WTC11 (cell line): ENCODE results near the gene PPOX. TPM values are rescaled to one million over a fixed set of nuclear protein-coding genes. Genes with fewer than 3 reads are reported as not detected.
A peak's percentile ranks its signal among the peaks of the same experiment; 100 is the strongest.

ENCODE experiments used
- ATAC-seq: fragments of 200-7000 bp; cut with Tn5 transposase; 2 replicates; pipeline ENCODE4 v1.10.0; 2021; ENCODE audit warnings: mild to moderate bottlenecking, moderate library complexity
- CTCF ChIA-PET: fragments of 300-600 bp; sonication (Branson Sonifier 250); formaldehyde crosslinking; loops from one replicate; lab custom pipeline; 2021; ENCODE audit warnings: antibody characterized with exemption; lab: Charles Lee
- POLR2A ChIA-PET: fragments of 350-600 bp; sonication (Branson Sonifier 250); formaldehyde crosslinking; loops from one replicate; lab custom pipeline; 2021; ENCODE audit warnings: antibody characterized with exemption; lab: Charles Lee
- DNase-seq: peaks from one replicate; pipeline ENCODE4 v3.0.0; 2021; ENCODE audit warnings: low spot score
- H3K27ac Mint-ChIP-seq: 2 replicates; pipeline ENCODE4 v1.8.0; 2021; ENCODE audit warnings: mixed read lengths
- H3K27me3 Mint-ChIP-seq: 2 replicates; pipeline ENCODE4 v1.8.0; 2021; ENCODE audit warnings: low read depth, mild to moderate bottlenecking, moderate library complexity, mixed read lengths
- H3K36me3 Mint-ChIP-seq: 2 replicates; pipeline ENCODE4 v1.8.0; 2021; ENCODE audit warnings: mixed read lengths
- H3K4me1 Mint-ChIP-seq: 2 replicates; pipeline ENCODE4 v1.8.0; 2022; ENCODE audit warnings: mixed read lengths
- H3K4me3 Mint-ChIP-seq: 2 replicates; pipeline ENCODE4 v1.8.0; 2021; ENCODE audit warnings: mild to moderate bottlenecking, moderate library complexity, mixed read lengths
- H3K9me3 Mint-ChIP-seq: 2 replicates; pipeline ENCODE4 v1.8.0; 2021; ENCODE audit warnings: mixed read lengths
- FOXK1 ChIP-seq: sonication (generic); formaldehyde crosslinking; IDR thresholded peaks from 2 replicates; pipeline ENCODE4 v1.8.0; 2022; ENCODE audit warnings: mild to moderate bottlenecking, moderate library complexity, missing genetic modification reagents
- IRF2 ChIP-seq: sonication (generic); formaldehyde crosslinking; IDR thresholded peaks from 2 replicates; pipeline ENCODE4 v1.8.0; 2022; ENCODE audit warnings: low read depth, missing genetic modification reagents, borderline replicate concordance
- JAZF1 ChIP-seq: fragments of 250-450 bp; sonication (Bioruptor Pico); IDR thresholded peaks from 2 replicates; pipeline ENCODE4 v1.9.0; 2021; ENCODE audit warnings: moderate library complexity, mild to moderate bottlenecking, inconsistent platforms
- KAT7 ChIP-seq: sonication (generic); formaldehyde crosslinking; IDR thresholded peaks from 2 replicates; pipeline ENCODE4 v1.8.1; 2023; ENCODE audit warnings: missing genetic modification reagents, mild to moderate bottlenecking, borderline replicate concordance
- NFYB ChIP-seq: sonication (generic); formaldehyde crosslinking; conservative IDR thresholded peaks from 2 replicates; pipeline ENCODE4 v1.8.0; 2022; ENCODE audit warnings: low read depth, missing genetic modification reagents
- RELA ChIP-seq: sonication (generic); formaldehyde crosslinking; IDR thresholded peaks from 2 replicates; pipeline ENCODE4 v1.8.1; 2022; ENCODE audit warnings: missing genetic modification reagents, mild to moderate bottlenecking, borderline replicate concordance
- SMAD3 ChIP-seq: sonication (generic); formaldehyde crosslinking; IDR thresholded peaks from 2 replicates; pipeline ENCODE4 v1.8.0; 2022; ENCODE audit warnings: missing genetic modification reagents, mild to moderate bottlenecking, borderline replicate concordance
- SOX15 ChIP-seq: fragments of 250-450 bp; sonication (Bioruptor Pico); IDR thresholded peaks from 2 replicates; pipeline ENCODE4 v1.9.0; 2021; ENCODE audit warnings: mild to moderate bottlenecking
- SP1 ChIP-seq: sonication (generic); formaldehyde crosslinking; conservative IDR thresholded peaks from 2 replicates; pipeline ENCODE4 v1.8.1; 2022; ENCODE audit warnings: missing genetic modification reagents
- TCF7 ChIP-seq: sonication (generic); formaldehyde crosslinking; IDR thresholded peaks from 2 replicates; pipeline ENCODE4 v1.8.0; 2022; ENCODE audit warnings: mild to moderate bottlenecking, low read depth, missing genetic modification reagents, moderate library complexity
- TEAD1 ChIP-seq: sonication (generic); formaldehyde crosslinking; IDR thresholded peaks from 2 replicates; pipeline ENCODE4 v1.8.0; 2022; ENCODE audit warnings: mild to moderate bottlenecking, missing genetic modification reagents
- ZMAT4 ChIP-seq: fragments of 250-450 bp; sonication (Bioruptor Pico); IDR thresholded peaks from 2 replicates; pipeline ENCODE4 v1.9.0; 2021; ENCODE audit warnings: mild to moderate bottlenecking
- ZNF121 ChIP-seq: sonication (generic); formaldehyde crosslinking; IDR thresholded peaks from 2 replicates; pipeline ENCODE4 v1.8.0; 2023; ENCODE audit warnings: missing genetic modification reagents
- ZNF317 ChIP-seq: sonication (generic); formaldehyde crosslinking; IDR thresholded peaks from 2 replicates; pipeline ENCODE4 v1.8.1; 2023; ENCODE audit warnings: low read depth, mild to moderate bottlenecking, moderate library complexity, missing genetic modification reagents, borderline replicate concordance
- total RNA-seq: library from RNA; stranded (reverse); gene quantifications from 3 replicates; pipeline ENCODE4 v1.2.3, GENCODE V29; 2021
- TF ChIP-seq, protein P1 (sequence below): sonication (generic); formaldehyde crosslinking; IDR thresholded peaks from 2 replicates; pipeline ENCODE4 v1.8.1; 2023; ENCODE audit warnings: mild to moderate bottlenecking, missing genetic modification reagents, borderline replicate concordance

The PPOX gene
- total RNA-seq, 1 experiment from 2014 or later: 44.8 TPM

- no peak for TF ChIP-seq SMAD3 (CRISPR knock-in tag)
- no peak for TF ChIP-seq IRF2 (CRISPR knock-in tag)
- no peak for TF ChIP-seq ZNF121 (CRISPR knock-in tag)
- TF ChIP-seq FOXK1 (CRISPR knock-in tag): no peak
- TF ChIP-seq KAT7 (CRISPR knock-in tag): no peak
- 0 out of 2 replicates have a peak, but pooled peaks have one; percentile 12 for TF ChIP-seq TEAD1 (CRISPR knock-in tag)
- TF ChIP-seq ZNF317: no peak
- TF ChIP-seq JAZF1 (CRISPR knock-in tag): no peak
- no peak for TF ChIP-seq SOX15 (CRISPR knock-in tag)
- TF ChIP-seq RELA (CRISPR knock-in tag): no peak
These were observed 32.1 kb downstream of the PPOX start (continued) for GRCh38 chr1:161198194-161198896.

DNA sequence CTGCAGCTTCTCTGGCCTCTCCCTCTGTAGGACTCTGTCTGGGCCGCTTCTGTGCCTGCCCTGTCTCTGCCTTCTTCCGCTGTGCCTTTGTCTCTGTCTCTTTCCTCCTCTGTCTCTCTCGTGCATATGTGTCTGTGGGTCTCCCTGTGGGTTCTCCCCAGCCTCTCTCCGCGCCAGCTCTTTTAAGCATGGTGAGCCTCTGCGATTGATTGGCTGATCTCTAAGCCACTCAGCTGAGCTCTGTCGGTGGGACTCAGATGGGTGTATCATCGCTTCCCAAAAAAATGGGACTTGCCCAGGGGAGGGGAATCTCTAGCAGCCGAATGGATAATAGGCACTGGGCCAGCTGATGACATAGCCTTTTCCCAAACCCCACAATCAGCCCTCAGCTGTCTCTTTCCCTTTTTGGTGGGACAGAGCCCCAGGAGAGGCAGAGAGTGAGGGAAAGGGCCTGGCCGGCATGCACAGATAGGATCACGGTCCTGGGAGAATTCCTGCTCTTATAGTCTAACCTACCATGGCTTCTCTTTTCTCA lies 32.7 kb downstream of the PPOX start, which contains the start of gene ADAMTS4:
Gene ADAMTS4 (minus strand): TSS at position 158 of the 535 bp plus-strand sequence. CDS start 427 bp downstream, outside the sequence.
- TF ChIP-seq SP1 (CRISPR knock-in tag) (peak; percentile 34), NFYB (peak; percentile 68), RELA (CRISPR knock-in tag) (no peak), ZMAT4 (no peak)
- TF ChIP-seq, protein P1, sequence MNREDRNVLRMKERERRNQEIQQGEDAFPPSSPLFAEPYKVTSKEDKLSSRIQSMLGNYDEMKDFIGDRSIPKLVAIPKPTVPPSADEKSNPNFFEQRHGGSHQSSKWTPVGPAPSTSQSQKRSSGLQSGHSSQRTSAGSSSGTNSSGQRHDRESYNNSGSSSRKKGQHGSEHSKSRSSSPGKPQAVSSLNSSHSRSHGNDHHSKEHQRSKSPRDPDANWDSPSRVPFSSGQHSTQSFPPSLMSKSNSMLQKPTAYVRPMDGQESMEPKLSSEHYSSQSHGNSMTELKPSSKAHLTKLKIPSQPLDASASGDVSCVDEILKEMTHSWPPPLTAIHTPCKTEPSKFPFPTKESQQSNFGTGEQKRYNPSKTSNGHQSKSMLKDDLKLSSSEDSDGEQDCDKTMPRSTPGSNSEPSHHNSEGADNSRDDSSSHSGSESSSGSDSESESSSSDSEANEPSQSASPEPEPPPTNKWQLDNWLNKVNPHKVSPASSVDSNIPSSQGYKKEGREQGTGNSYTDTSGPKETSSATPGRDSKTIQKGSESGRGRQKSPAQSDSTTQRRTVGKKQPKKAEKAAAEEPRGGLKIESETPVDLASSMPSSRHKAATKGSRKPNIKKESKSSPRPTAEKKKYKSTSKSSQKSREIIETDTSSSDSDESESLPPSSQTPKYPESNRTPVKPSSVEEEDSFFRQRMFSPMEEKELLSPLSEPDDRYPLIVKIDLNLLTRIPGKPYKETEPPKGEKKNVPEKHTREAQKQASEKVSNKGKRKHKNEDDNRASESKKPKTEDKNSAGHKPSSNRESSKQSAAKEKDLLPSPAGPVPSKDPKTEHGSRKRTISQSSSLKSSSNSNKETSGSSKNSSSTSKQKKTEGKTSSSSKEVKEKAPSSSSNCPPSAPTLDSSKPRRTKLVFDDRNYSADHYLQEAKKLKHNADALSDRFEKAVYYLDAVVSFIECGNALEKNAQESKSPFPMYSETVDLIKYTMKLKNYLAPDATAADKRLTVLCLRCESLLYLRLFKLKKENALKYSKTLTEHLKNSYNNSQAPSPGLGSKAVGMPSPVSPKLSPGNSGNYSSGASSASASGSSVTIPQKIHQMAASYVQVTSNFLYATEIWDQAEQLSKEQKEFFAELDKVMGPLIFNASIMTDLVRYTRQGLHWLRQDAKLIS: no peak
- H3K4me1 Mint-ChIP-seq: peaks cover 60% of the 10 kb centered on the region
- peak within 1 kb of the TSS; percentile 62 for H3K4me3 Mint-ChIP-seq
- peak within 1 kb of the TSS; percentile 86 for H3K27ac Mint-ChIP-seq
- H3K36me3 Mint-ChIP-seq: peaks cover 6% of the 10 kb centered on the region
- H3K9me3 Mint-ChIP-seq: no peaks in the 10 kb centered on the region
- H3K27me3 Mint-ChIP-seq: no peaks in the 10 kb centered on the region
- ChIA-PET POLR2A (interaction anchor here (1.0 to 1.8 kb wide), 4 partner anchors 22 to 190 kb away, joined by 3 to 9 read pairs (median 4); partner anchors contain the start of genes B4GALT3, PPOX and TOMM40L), CTCF (interaction anchor here (0.5 to 3.3 kb wide), 21 partner anchors 10 to 244 kb away, joined by 3 to 47 read pairs (median 3); partner anchors contain the start of genes B4GALT3, F11R, ITLN2 and PCP4L1)
- DNase-seq (peak; percentile 42), ATAC-seq (peak; percentile 13)

DNA sequence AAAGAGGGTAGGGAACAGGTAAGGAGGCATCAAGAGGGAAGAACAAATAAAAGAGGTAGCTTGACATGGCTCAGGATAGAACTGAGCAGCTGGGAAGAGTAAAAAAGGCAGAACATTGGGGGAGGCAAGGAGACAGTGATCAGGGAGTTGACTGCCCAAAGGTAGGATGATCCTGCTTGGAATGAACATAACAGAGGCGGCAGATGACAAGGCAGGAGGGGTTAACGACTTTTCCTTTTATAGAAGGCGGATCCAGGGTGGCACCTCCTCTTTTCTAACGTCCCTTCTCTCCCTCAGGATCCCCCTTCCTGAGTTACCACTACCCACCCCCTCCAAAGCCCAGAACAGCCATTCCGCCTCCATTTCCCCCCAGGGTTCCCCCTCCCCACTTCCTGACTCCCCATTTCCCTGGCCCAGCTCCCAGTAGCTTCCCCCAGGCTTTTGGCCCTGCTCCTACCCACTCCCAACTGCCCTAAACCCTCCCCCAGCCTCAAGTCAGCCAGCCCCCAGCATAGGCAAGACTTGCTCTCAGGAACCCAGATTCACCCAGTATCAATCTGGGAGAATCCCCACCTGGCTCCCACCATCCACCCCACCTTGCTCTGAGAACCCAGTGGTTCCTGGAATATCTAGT lies 33.4 kb downstream of the PPOX start:
- Mint-ChIP-seq H3K9me3 (no peaks in the 10 kb centered on the region), H3K27me3 (no peaks in the 10 kb centered on the region), H3K27ac (peak overlapping the region; percentile 51), H3K4me1 (peaks cover 65% of the 10 kb centered on the region), H3K4me3 (no peak overlapping the region), H3K36me3 (peaks cover 12% of the 10 kb centered on the region)
- no peak for ATAC-seq
- CTCF ChIA-PET: interaction anchor here (1.0 to 3.3 kb wide), 7 partner anchors 8 to 179 kb away, joined by 3 to 47 read pairs (median 19); partner anchors contain the start of genes F11R, PCP4L1, PPOX and TOMM40L
- TF ChIP-seq TCF7 (CRISPR knock-in tag): no peak
- DNase-seq: no peak
- POLR2A ChIA-PET: interaction anchor here (1.0 to 1.8 kb wide), 3 partner anchors 22 to 34 kb away, joined by 3 to 9 read pairs (median 4); partner anchors contain the start of genes B4GALT3, PPOX and TOMM40L
